Measurements from ENCODE around the gene GPANK1. TPM values are rescaled to one million over a fixed set of nuclear protein-coding genes. Genes with fewer than 3 reads are reported as not detected.

Gene GPANK1
- total RNA-seq, 1 donor from 2014 or later = 19.2 TPM

- intact Hi-C loops (cut with micrococcal nuclease) = no loop called here
- DNase-seq = no peak
- H3K36me3 ChIP-seq = peaks cover 27% of the 10 kb centered on the region
- no peak within 1 kb of the TSS for H3K27ac ChIP-seq (replicated peaks)
- no peak within 1 kb of the TSS for H3K4me3 ChIP-seq
- peaks cover 60% of the 10 kb centered on the region for H3K4me1 ChIP-seq
- no peaks in the 10 kb centered on the region for H3K9me3 ChIP-seq (replicated peaks)
- no peaks in the 10 kb centered on the region for H3K27me3 ChIP-seq (ENCODE audit: low read depth)
- TF ChIP-seq, protein P1, sequence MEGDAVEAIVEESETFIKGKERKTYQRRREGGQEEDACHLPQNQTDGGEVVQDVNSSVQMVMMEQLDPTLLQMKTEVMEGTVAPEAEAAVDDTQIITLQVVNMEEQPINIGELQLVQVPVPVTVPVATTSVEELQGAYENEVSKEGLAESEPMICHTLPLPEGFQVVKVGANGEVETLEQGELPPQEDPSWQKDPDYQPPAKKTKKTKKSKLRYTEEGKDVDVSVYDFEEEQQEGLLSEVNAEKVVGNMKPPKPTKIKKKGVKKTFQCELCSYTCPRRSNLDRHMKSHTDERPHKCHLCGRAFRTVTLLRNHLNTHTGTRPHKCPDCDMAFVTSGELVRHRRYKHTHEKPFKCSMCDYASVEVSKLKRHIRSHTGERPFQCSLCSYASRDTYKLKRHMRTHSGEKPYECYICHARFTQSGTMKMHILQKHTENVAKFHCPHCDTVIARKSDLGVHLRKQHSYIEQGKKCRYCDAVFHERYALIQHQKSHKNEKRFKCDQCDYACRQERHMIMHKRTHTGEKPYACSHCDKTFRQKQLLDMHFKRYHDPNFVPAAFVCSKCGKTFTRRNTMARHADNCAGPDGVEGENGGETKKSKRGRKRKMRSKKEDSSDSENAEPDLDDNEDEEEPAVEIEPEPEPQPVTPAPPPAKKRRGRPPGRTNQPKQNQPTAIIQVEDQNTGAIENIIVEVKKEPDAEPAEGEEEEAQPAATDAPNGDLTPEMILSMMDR (IDR thresholded peaks at IDR 0.05; ENCODE audit: borderline replicate concordance) = no peak
Measured at GRCh38 chr6:31655349-31656237, 9.2 kb downstream of the GPANK1 start, which contains the start of gene APOM. Gene APOM (plus strand): TSS chr6:31655894. CDS start chr6:31655967, 73 bp downstream.

DNA sequence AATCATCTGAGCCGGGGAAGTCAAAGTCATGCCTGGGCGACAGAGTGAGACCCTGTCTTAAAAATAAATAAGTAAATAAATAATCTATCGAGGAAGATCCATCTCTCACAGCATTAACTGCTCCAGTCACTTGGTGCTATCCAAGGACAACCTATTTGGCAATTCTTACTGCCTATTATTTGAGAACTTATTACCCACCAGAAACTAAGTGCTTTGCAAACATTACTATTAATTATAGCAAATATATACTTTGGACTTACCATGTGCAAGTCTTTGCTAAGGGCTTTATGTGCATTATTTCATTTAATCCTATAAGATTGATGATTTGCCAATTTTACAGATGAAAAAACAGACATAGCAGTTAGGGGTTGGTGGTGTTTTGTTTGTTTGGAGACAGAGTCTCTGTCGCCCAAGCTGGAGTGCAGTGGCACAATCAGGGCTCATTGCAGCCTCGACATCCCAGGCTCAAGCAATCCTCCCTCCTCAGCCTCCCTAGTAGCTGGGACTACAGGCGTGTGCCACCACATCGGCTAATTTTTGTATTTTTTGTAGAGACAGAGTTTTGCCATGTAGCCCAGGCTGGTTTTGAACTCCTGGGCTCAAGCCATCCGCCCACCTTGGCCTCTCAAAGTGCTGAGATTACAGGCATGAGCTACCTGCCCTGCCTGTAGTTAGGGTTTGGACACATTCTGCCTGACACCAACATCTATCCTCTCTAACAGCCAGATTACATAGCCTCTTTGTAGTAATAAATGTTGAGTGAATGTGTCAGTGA is 10.0 kb downstream of the GPANK1 start:
- Histone ChIP-seq H3K27me3 (ENCODE audit: low read depth) (no peaks in the 10 kb centered on the region), H3K4me1 (peaks cover 59% of the 10 kb centered on the region), H3K4me3 (no peak overlapping the region), H3K9me3 (replicated peaks) (no peaks in the 10 kb centered on the region), H3K27ac (replicated peaks) (no peak overlapping the region), H3K36me3 (peaks cover 33% of the 10 kb centered on the region)
- intact Hi-C loops (cut with micrococcal nuclease) = no loop called here
- no peak for DNase-seq
- TF ChIP-seq, protein P1 (IDR thresholded peaks at IDR 0.05; ENCODE audit: borderline replicate concordance) = no peak

GRCh38 chr6:31652925-31653724 is 11.7 kb downstream of the GPANK1 start:
- H3K4me1 ChIP-seq = peaks cover 43% of the 10 kb centered on the region
- intact Hi-C loops (cut with micrococcal nuclease) = no loop called here
- TF ChIP-seq, protein P1 (IDR thresholded peaks at IDR 0.05; ENCODE audit: borderline replicate concordance) = no peak
- H3K27me3 ChIP-seq (ENCODE audit: low read depth) = no peaks in the 10 kb centered on the region
- H3K4me3 ChIP-seq = peak overlapping the region; percentile 77
- H3K9me3 ChIP-seq (replicated peaks) = no peaks in the 10 kb centered on the region
- H3K36me3 ChIP-seq = peaks cover 48% of the 10 kb centered on the region
- peak; percentile 86 for DNase-seq
- H3K27ac ChIP-seq (replicated peaks) = peak overlapping the region; percentile 96

DNA sequence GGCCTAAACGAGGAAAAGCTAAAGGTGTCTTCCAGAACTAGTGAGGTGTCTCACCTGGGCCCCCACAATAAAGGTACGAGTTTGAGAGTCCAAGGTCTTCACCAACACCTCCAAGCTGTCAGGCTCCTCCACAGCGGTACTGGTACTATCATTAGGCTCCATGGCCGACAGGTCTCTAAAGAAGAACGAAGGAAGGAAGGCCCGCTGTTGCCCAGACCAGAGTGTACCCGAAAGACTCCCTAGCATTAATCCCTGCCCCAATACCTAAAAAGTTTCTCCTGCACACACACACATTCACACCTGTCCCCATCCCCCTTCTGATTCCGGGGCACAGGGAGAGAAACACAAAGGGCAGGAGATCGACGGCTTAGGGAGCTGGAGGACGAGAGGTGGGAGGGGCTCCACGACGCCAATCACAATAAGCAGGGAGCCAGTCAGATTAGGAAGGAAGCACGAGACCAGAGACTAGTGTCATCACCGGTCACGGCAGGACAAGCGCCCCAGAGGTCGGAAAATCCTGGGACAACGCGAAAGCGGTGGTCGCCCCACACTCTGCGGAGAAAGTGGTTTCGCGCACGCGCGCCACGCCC is 13.1 kb downstream of the GPANK1 start:
- TF ChIP-seq, protein P1 (IDR thresholded peaks at IDR 0.05; ENCODE audit: borderline replicate concordance) = no peak
- Histone ChIP-seq H3K36me3 (peaks cover 51% of the 10 kb centered on the region), H3K27me3 (ENCODE audit: low read depth) (no peaks in the 10 kb centered on the region), H3K27ac (replicated peaks) (peak overlapping the region; percentile 96), H3K4me1 (peaks cover 31% of the 10 kb centered on the region), H3K4me3 (peak overlapping the region; percentile 77), H3K9me3 (replicated peaks) (no peaks in the 10 kb centered on the region)
- intact Hi-C loops (cut with micrococcal nuclease) = no loop called here
- no peak for DNase-seq

DNA sequence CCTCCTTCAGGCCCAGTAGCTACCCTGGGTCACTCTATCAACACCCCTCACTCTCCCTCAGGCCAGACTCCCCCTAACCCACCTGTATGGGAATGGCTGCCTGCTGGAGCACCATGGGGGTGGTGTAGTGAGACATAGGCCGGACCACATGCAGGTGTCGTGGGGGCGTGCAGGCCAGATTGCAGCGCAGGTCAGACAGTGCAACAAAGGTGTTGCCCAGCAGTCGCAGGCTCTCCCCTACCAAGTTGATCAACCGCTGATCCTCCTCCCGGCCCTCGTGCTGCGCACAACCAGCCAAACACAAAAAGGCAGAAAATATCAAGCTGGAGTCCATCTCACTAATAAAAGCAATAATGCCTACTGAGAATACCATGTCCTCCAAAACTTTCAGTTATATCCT is 19.5 kb downstream of the GPANK1 start:
- H3K27me3 ChIP-seq (ENCODE audit: low read depth) = no peaks in the 10 kb centered on the region
- TF ChIP-seq, protein P1 (IDR thresholded peaks at IDR 0.05; ENCODE audit: borderline replicate concordance) = no peak
- H3K9me3 ChIP-seq (replicated peaks) = no peaks in the 10 kb centered on the region
- no peak for DNase-seq
- no peak overlapping the region for H3K27ac ChIP-seq (replicated peaks)
- H3K4me1 ChIP-seq = peaks cover 4% of the 10 kb centered on the region
- no peak overlapping the region for H3K4me3 ChIP-seq
- intact Hi-C loops (cut with micrococcal nuclease) = no loop called here
- H3K36me3 ChIP-seq = peaks cover 97% of the 10 kb centered on the region
